Tibial nerve (tissue), 4 donors: ENCODE data around the gene TGFB2. TPM values are rescaled to one million over a fixed set of nuclear protein-coding genes. Genes with fewer than 3 reads are reported as not detected.

Experiments used
- DNase-seq, 2 donors: peaks; one replicate each; pipeline ENCODE4 v3.0.0-alpha.2; 2019; ENCODE audit warnings: low spot score in 2 of 2
- H3K27ac ChIP-seq, 4 donors: fragments of 200-600 bp; sonication (generic) in 3 of 4; one replicate each; pipeline ENCODE4 v1.5.1; 2017 to 2019; ENCODE audit warnings: mild to moderate bottlenecking in 1 of 4
- H3K27me3 ChIP-seq, 2 donors: fragments of 200-600 bp; sonication (generic) in 1 of 2; one replicate each; pipeline versions ENCODE4 v1.5.1 to v1.6.0; 2017 to 2019
- H3K36me3 ChIP-seq, 3 donors: fragments of 200-600 bp; sonication (generic); one replicate each; pipeline ENCODE4 v1.5.1; 2018 to 2019
- H3K4me1 ChIP-seq, 4 donors: fragments of 200-600 bp; sonication (generic) in 3 of 4; one replicate each; pipeline ENCODE4 v1.5.1; 2017 to 2019
- H3K4me3 ChIP-seq, 4 donors: fragments of 200-600 bp; sonication (generic) in 3 of 4; one replicate each; pipeline ENCODE4 v1.5.1; 2017 to 2019; ENCODE audit warnings: mild to moderate bottlenecking in 1 of 4, moderate library complexity in 1 of 4
- H3K9me3 ChIP-seq, 4 donors: fragments of 200-600 bp; sonication (generic) in 3 of 4; one replicate each; pipeline ENCODE4 v1.5.1; 2017 to 2019
- EP300 ChIP-seq, 2 donors: sonication (generic); formaldehyde crosslinking; IDR thresholded peaks; one replicate each; pipeline ENCODE4 v1.6.1; 2017; ENCODE audit warnings: antibody characterized with exemption in 2 of 2, mild to moderate bottlenecking in 1 of 2
- POLR2A ChIP-seq, 2 donors: fragments of 450-650 bp; IDR thresholded peaks; one replicate each; pipeline ENCODE4 v1.6.1; 2017; ENCODE audit warnings: antibody characterized with exemption in 2 of 2, mild to moderate bottlenecking in 2 of 2, moderate library complexity in 2 of 2
- WGBS, 2 donors: methylation state at CpG; one replicate each; pipeline ENCODE4 v1.1.5; 2018; 5-methylcytosine and 5-hydroxymethylcytosine counted together
- total RNA-seq, 4 donors: library from RNA; depleted of rRNA; stranded (reverse); fragments of >200 nt; gene quantifications; one replicate each; pipeline ENCODE4 v1.1.0, GENCODE V29; 2016
- TF ChIP-seq, protein P1 (sequence below), 5 experiments: fragments of 200-600 bp in 3 of 5; fragments of 450-650 bp in 2 of 5; sonication (generic) in 3 of 5; IDR thresholded peaks; one replicate each; pipeline ENCODE4 v1.5.1; 2016 to 2019; ENCODE audit warnings: antibody characterized with exemption in 5 of 5, mild to moderate bottlenecking in 3 of 5, moderate library complexity in 2 of 5

TGFB2 gene
- total RNA-seq, 4 donors from 2014 or later, result 7.3 to 13.5 (median 8.3) TPM

- DNase-seq, result peak in 1 of 2 donors; percentile 38
- H3K36me3 ChIP-seq, result no peaks in the 10 kb centered on the region
- WGBS, 2 donors, result 75 to 82% methylated on average over 15 of the region's 15 CpGs
- peaks cover 0 to 32% (median under 1%) of the 10 kb centered on the region in 4 donors for H3K4me1 ChIP-seq
- no peak overlapping the region for H3K4me3 ChIP-seq
- H3K9me3 ChIP-seq, result no peaks in the 10 kb centered on the region
- TF ChIP-seq EP300 (IDR thresholded peaks at IDR 0.05) (peak in 1 of 2 donors; percentile 21), POLR2A (IDR thresholded peaks at IDR 0.05) (no peak)
- no peaks in the 10 kb centered on the region for H3K27me3 ChIP-seq
- H3K27ac ChIP-seq, result peak overlapping the region in 2 of 4 donors; percentile 10 to 71
Measured at GRCh38 chr1:218365226-218365999, 20.3 kb downstream of the TGFB2 start.

DNA sequence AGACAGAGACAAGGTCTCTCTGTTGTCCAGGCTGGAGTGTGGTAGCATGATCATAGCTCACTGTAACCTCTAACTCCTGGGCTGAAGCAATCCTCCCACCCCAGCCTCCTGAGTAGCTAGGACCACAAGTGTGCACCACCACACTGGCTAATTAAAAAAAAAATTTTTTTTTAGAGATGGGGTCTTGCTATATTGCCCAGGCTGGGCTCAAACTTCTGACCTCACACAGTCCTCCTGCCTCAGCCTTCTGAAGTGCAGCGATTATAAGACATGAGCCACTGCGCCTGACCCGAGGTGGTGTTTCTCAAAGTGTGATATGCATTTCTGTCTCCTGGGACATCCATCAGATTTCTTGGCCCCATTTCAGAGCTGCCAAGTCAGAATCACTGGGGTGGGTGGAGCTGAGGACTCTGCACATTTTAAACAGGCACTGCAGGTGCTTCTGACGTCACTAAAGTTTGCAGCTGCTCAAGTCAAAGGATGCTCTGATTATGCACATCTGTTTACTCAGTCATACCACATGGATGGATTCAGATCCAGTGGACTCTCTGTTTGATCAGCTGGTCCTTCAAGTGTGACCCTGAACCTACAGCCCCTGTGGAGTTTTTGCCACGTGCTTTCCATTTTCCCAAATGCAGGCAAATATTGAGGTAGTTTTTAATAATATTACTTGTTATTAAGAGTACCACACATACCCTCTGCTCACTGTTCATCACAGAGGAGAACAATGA, 21.4 kb downstream of the TGFB2 start:
- no peaks in the 10 kb centered on the region for H3K36me3 ChIP-seq
- no peak for TF ChIP-seq POLR2A (IDR thresholded peaks at IDR 0.05)
- TF ChIP-seq, protein P1, sequence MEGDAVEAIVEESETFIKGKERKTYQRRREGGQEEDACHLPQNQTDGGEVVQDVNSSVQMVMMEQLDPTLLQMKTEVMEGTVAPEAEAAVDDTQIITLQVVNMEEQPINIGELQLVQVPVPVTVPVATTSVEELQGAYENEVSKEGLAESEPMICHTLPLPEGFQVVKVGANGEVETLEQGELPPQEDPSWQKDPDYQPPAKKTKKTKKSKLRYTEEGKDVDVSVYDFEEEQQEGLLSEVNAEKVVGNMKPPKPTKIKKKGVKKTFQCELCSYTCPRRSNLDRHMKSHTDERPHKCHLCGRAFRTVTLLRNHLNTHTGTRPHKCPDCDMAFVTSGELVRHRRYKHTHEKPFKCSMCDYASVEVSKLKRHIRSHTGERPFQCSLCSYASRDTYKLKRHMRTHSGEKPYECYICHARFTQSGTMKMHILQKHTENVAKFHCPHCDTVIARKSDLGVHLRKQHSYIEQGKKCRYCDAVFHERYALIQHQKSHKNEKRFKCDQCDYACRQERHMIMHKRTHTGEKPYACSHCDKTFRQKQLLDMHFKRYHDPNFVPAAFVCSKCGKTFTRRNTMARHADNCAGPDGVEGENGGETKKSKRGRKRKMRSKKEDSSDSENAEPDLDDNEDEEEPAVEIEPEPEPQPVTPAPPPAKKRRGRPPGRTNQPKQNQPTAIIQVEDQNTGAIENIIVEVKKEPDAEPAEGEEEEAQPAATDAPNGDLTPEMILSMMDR (IDR thresholded peaks at IDR 0.05), result no peak
- TF ChIP-seq EP300 (IDR thresholded peaks at IDR 0.05), result no peak
- no peak overlapping the region for H3K27ac ChIP-seq
- H3K9me3 ChIP-seq, result no peaks in the 10 kb centered on the region
- H3K4me1 ChIP-seq, result peaks cover 0 to 41% (median 4%) of the 10 kb centered on the region in 4 donors
- WGBS, 2 donors, result 78 to 83% methylated on average over 5 of the region's 5 CpGs
- no peak for DNase-seq
- H3K4me3 ChIP-seq, result no peak overlapping the region
- no peaks in the 10 kb centered on the region for H3K27me3 ChIP-seq

DNA sequence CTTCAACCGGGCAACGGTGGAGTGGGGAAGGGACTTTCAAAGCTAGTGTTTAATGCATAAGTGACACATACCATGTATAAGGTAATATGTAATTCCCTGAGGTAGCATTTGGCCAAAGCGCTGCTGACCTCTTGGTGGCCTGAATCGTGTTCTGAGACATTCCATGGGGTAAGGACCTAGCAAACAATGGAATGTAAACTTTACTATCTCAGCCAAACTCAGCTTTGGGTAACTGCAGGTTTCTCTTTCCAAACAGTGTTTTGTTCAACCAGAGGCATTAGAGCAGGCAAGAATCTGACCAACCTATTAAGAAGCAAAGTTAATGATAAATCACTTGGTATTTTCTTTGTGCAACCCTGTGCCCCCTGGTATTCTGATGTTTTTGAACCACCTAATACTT, 22.0 kb downstream of the TGFB2 start:
- Histone ChIP-seq H3K4me3 (no peak overlapping the region), H3K36me3 (no peaks in the 10 kb centered on the region), H3K27me3 (no peaks in the 10 kb centered on the region), H3K9me3 (no peaks in the 10 kb centered on the region), H3K4me1 (peaks cover 0 to 47% (median 6%) of the 10 kb centered on the region in 4 donors), H3K27ac (no peak overlapping the region)
- WGBS, 2 donors, result 51 to 63% methylated on average over 4 of the region's 4 CpGs
- DNase-seq, result no peak
- TF ChIP-seq, protein P1 (IDR thresholded peaks at IDR 0.05), result no peak
- TF ChIP-seq POLR2A (IDR thresholded peaks at IDR 0.05) (no peak), EP300 (IDR thresholded peaks at IDR 0.05) (no peak)

GRCh38 chr1:218368686-218369085, 23.6 kb downstream of the TGFB2 start:
- Histone ChIP-seq H3K27ac (no peak overlapping the region), H3K4me3 (no peak overlapping the region), H3K27me3 (no peaks in the 10 kb centered on the region), H3K4me1 (peaks cover 0 to 56% (median 11%) of the 10 kb centered on the region in 4 donors), H3K9me3 (no peaks in the 10 kb centered on the region), H3K36me3 (no peaks in the 10 kb centered on the region)
- no peak for DNase-seq
- WGBS, 2 donors, result 94 to 96% methylated on average over 7 of the region's 7 CpGs
- TF ChIP-seq EP300 (IDR thresholded peaks at IDR 0.05) (no peak), POLR2A (IDR thresholded peaks at IDR 0.05) (no peak)
- TF ChIP-seq, protein P1 (IDR thresholded peaks at IDR 0.05), result no peak

- TF ChIP-seq POLR2A (IDR thresholded peaks at IDR 0.05), result no peak
- no peak for TF ChIP-seq EP300 (IDR thresholded peaks at IDR 0.05)
- TF ChIP-seq, protein P1 (IDR thresholded peaks at IDR 0.05), result no peak
- no peaks in the 10 kb centered on the region for H3K27me3 ChIP-seq
- H3K9me3 ChIP-seq, result no peaks in the 10 kb centered on the region
- no peak for DNase-seq
- no peak overlapping the region for H3K4me3 ChIP-seq
- 79 to 80% methylated on average over 2 of the region's 2 CpGs for WGBS, 2 donors
- no peaks in the 10 kb centered on the region for H3K36me3 ChIP-seq
- H3K27ac ChIP-seq, result peak overlapping the region in 1 of 4 donors; percentile 10
- peaks cover 0 to 57% (median 11%) of the 10 kb centered on the region in 4 donors for H3K4me1 ChIP-seq
Measured at GRCh38 chr1:218369688-218370511, 24.8 kb downstream of the TGFB2 start.
